HG03064 (cell line): Measurements from ENCODE around the gene AREG.

Source experiments
- ATAC-seq: cut with Tn5 transposase; IDR thresholded peaks from one replicate; pipeline ENCODE4 v1.9.1; 2021; ENCODE audit warnings: low read depth; ENCODE audit not compliant: unreplicated experiment

AREG gene

DNA sequence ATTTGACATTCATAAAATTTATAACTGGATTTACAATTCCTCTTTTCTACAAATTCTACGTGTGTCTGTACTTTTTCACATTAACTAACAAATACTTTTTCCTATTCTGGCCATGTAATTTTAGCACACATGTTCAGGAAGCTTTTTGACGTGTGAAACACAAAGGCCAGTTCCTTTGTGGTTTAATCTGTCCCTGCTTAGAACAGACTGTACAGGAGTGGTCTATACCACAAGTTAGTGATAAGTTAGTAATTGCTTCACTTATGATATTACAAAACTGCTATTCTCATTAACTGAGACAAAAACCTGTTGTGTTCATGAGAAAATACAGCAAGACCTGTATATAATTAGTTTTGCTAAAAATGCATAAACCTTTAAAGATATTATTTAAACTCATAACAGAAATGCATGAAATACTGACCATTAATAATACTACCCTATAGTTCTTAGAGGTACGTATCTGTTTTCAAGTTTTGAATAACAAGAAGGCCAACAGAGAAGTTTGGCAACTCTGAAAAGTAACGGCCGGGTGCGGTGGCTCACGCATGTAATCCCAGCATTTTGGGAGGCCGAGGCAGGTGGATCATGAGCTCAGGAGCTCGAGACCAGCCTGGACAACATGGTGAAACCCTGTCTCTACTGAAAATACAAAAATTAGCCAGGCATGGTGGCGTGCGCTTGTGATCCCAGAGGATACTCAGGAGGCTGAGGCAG, 13.7 kb upstream of the AREG start:
- peak; percentile 93 for ATAC-seq

DNA sequence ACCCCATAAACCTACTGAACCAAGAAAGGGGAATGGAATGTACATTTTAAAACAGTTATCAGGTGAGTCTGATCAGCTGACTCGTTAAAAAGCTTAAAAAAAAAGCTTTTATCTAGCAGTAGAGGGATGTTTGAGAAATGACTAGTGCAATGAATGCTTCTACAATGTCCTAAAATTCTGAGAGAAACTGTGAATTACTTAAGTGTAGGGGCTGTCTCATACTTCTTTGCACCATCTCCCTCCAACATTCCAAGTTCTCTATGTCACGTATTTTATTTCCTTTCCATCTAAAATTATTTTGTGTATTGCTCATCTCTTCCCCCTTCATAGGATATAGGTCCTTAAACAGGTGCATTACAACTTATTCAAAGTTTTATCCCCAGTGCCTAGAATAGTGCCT, 11.9 kb upstream of the AREG start:
- no peak for ATAC-seq

DNA sequence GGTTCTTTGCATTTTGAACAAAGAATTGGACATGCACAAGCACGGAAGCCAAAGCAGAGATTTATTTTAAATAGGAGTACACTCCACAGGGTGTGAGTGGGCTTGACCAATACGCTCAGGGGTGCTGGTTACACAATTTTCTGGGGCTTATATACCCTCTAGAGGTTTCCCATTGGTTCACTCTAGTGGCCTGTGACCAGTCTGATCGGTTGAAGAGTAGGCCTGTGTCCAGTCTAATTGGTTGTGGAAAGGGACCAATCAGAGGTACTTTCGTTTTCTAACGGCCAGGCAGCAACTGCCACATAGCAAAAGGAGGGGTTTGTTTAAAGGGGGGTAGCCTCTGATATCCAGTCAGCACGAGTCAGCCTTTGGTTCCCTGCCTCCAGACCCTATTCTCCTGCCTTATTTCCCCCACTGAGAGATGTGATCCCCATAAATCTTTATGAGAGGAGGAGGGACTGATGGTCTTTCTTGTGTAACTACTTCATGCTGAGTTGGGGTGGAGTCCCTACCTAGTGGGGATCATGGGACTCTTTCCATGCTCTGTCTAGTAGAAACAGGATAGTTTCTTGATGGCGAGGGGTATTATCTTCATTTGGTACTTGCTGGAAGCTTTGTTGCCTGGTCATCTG, 11.3 kb upstream of the AREG start:
- no peak for ATAC-seq

DNA sequence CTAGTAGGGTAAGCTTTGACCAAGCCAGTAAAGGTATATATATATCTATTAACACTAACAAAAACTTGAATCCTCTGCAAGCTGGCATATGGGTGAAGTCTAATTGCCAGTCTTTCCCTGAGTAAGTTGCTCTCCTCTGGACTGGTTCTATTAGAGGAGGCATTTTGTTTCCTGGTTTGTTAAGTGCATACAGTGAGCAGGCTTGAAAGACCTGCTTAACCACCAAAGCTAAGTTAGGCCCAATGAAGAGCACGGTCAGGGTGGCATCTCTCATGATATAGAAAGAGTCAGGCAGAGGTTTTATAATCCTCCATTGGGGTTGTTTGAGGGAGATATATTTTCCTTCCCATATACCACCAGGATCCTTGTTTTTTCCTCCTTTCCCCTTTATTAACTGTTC, 9.6 kb upstream of the AREG start:
- no peak for ATAC-seq

DNA sequence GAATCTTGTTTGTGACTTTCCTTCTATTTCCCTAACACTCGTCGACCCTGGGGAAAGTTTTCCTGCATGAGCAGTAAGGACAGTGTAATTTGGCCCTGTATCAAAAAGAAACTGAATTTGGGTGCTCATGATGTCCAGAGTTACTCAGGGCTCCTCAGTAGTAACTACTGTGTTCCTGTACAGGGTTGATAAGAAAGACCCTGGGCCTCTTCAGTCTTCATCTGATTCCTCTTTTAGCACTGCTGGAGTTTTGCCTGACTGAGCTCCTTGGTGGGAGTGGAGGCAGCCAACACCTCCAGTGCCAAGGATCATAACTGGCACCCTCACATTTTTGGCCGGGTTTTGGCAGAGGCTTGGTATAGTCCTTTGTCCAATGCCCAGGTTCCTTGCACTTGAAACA, 7.1 kb upstream of the AREG start:
- ATAC-seq, result no peak

DNA sequence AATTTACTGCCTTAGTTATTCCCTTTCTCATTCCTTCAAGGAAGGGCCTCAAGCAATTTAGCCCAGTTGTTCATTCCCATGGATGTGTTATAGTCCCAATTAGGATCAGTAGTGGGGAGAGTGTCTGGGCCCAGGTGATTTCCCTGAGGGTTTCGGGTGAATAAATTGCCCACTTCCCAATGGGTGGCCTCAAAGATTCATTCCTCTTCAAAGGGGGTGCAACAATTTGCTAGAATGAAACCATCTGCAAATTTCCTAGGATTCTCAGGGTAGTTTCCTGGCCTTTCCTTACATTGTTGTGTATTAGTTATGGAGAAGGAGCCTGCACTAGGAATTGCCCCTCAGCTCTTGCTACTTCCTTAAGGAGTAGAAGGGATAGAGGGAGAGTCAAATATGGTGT, 6.3 kb upstream of the AREG start:
- ATAC-seq, result no peak

DNA sequence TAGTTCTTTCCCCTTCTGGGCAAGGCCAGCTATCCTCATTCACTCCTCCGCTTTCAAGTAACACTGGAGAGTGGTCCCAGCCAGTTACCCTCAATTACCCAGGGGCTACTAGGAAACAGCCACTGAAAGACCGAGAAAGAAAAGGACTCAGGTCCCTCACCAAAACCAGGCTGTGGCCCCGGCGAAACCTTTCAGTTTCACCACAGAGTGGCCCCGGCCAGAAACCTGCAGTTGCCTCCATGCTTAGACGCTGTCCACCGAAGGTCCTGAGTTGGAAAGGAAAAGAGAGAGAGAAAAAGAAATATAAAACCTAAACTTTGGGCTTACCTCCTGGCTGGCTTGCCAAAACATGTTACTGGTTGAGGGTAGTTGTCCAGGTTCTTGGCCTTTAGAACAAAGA, 5.0 kb upstream of the AREG start:
- ATAC-seq, result no peak

DNA sequence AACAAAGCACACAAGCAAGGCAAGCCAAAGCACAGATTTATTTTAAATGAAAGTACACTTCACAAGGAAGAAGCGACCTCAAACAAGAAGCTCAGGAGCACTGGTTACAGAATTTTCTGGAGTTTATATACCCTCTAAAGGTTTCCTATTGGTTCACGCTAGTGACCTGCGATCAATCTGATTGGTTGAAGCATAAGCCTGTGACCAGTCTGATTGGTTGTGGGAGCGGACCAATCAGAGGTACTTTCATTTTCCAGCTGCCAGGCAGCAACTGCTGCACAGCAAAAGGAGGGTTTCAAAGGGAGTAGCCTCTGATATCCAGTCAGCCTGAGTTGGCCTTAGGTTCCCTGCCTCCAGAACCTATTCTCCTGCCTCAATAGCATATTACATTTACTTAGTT, 4.6 kb upstream of the AREG start:
- no peak for ATAC-seq

DNA sequence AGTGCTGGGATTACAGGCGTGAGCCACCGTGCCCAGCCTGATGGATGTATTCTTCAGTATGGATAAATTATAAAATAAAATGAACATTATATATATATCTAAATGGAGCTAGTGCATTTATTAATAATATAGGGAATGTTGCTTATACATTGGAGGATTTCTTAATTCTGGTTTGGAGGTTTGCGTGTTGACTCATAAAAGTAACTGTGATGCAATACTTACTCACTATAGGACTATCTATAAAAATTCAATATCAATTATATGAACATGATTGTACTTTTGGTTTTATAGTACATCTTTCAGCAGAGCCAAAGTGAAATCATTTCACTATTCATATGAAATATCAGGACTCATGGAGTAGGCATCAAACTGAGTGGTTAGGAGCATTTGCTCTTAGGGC, 3.2 kb upstream of the AREG start:
- ATAC-seq, result no peak

DNA sequence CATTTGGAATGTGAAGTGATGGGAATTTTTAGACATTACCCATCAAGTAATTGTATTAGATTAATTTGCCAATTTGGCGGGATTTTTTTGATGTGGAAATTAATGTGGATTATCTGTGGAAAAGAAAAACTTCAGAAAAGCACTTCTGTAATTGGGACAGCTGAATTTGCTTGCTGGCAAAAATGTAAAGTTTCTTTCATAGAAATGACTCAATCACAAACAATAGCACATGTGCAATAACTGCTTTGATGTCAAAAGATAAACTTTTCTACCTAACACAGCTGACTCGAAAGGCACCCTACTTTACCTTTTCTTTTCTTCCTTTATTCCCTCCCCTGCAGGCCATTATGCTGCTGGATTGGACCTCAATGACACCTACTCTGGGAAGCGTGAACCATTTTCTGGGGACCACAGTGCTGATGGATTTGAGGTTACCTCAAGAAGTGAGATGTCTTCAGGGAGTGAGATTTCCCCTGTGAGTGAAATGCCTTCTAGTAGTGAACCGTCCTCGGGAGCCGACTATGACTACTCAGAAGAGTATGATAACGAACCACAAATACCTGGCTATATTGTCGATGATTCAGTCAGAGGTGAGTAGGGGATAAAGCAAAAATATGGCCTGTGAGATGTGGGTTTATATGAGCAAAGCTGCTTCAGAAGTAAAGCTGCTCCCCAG, 1.4 kb downstream of the AREG start:
- no peak for ATAC-seq

DNA sequence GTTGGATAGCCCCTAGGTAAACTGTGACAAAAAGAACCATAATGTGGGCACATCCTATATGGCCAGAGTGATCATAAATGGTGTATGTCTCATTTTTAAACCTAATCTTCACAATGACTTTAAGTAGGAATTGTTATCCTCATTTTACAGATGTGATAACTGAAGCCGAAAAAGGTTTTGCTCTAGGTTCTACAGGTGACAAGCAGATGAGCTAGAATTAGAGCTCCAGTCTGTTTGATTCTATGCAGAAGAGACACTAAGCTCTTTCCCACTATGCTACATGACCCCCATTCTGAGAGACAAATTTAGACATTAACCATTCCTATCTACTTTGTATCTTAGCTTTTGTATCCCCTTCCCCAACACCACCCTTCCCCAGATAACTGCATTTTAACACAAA, 2.0 kb downstream of the AREG start:
- no peak for ATAC-seq

DNA sequence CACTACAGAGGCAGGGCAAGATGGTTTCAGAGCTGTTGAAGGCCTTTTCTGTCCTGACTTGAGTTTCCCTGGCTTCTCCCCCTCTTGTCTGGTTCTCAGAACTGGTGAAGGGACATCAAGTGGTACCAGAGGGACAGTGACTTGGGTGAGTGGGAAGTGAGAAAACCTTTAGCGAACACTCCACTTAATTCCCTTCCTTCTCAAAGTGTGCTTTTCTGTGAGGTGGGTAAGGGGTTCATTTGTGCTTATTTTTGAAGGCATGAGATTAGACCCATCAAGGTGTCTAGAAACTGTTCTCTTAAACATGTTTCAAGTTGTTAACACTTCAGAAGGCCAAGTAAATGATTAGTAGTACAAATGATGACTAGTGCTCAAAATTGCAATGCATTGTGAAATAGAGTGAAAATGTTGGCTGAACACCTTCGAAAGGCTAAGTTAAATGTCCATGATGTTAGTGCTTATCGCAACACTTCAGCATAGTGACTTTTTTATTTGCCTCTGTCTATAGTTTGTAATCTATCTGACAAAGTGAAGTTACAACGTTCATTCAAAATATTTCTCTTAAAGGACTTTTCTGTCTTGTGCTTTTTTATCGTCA, 2.8 kb downstream of the AREG start:
- ATAC-seq, result no peak

DNA sequence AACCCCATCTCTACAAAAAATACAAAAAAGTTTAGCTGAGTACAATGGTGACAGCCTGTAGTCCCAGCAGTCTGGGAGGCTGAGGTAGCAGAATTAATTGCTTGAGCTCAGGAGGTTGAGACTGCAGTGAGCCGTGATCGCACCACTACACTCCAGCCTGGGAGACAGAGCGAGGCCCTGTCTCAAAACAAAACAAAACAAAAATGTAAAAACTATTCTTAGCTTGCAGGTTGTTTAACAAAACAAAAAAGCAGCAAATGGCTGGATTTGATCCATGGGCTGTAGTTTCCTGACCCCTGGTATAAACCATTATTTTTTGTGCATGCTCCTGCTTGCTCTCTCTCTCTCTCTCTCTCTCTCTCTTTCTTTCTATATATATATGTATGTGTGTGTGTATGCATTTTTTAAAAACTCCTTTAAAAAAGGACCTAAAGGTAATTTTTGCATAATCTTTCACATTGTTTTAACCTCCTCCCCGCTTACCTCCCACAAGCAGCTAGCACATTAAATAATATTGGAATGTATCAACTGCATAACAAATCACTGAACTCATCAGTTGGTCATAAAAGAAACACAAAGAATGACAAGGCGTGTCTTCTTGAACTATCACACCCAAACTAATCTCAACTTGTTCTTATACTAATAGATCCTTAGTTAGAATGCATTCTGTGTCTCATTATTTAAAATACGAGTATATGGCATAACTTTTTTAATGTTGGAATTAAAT, 4.8 kb downstream of the AREG start:
- no peak for ATAC-seq

DNA sequence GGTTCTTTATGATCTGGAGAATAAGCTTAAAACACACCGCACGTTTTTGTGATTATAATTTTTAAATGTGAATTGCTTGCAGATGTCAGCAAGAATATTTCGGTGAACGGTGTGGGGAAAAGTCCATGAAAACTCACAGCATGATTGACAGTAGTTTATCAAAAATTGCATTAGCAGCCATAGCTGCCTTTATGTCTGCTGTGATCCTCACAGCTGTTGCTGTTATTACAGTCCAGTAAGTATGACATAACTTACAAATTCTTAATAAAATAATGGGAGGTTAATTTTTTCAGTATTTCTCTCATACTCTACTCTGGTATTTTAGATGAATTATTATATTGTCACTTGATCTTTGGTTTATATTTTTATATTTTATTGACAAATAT, 5.4 kb downstream of the AREG start:
- ATAC-seq, result no peak

DNA sequence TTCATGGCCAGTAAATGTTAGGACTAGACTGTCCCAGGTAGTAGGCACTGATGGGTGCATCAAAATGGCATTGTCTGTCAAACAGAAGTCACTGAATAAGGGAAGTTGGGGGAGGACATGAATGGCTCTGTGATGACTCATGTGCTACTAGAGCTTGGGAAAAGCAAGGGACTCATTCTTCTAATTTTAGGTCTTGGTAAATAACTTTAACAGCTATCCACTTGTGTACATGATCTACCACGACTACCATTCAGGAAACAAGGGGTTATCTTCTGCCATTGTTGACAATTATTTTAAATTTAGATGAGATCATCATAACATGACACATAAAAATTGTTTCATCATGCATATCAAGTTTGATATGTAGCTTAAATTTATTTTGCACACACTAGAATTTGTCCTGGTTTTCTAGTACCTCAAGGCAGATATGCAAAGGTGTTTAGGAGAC, 6.3 kb downstream of the AREG start:
- ATAC-seq, result no peak

DNA sequence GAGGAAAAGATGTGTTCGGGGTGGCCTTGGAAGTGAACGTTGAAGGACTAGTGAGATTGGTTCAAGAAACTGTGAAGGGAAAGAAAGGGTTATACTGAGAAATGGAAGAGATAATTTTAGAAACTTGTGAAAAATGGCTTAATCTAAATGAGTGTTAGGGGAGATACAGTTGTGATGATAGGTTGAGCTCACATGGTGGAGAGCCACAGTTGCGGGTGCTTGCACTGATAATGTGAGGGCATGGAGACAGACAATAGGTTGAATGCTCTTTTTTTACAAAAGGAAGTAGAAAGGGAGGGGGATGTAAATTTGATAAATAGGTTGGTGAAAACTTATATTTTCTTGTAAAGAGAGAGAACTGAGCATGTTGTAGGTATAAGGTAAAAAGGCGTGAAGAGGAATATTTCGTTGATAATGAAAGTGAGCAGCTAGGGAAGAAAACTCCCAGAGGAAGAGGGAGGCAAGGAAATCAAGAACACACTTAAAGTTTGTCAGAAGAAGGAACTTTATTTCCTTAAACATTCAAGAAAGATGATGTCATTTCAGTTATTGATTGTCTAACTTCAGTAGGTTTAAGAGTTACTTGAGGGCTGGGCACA, 8.2 kb downstream of the AREG start:
- ATAC-seq, result no peak

DNA sequence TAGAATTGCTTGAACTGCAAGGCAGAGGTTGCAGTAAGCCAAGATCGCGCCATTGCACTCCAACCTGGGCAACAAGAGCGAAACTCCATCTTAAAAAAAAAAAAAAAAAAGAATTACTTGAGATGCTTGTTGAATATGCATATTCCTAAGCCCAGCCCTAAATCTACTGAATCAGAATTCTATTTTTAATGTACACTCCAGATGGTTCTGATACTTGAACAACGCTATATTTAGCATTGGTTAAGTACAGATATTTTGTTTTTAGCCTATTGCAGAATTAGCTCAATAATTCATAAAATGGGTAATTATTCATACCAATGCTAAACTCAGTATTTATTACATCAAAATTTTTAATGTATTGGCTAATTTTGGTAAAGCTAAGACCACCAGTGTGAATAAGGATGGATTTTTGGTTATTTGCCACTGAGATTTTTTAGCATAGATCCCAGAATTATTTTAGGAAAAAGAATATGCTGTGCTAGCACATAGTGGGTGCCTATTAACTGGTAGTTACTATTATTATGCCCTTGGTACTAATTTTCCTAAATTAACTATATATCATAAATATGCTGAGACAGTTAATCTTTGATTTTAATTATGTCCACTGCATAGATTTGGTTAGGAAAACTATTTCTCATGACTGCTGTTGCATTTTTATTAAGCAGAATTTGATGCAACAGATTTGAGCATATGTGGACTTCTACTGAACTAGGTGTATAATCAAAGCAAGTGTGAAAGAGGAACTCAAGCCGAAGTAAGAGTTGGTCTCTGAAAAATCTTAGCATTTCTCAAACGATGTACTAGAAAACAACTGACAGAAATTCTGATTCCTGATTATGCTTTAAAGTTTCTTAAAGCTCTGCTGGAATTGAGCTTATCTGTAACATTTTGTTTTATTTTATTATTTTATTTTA, 9.2 kb downstream of the AREG start:
- no peak for ATAC-seq

DNA sequence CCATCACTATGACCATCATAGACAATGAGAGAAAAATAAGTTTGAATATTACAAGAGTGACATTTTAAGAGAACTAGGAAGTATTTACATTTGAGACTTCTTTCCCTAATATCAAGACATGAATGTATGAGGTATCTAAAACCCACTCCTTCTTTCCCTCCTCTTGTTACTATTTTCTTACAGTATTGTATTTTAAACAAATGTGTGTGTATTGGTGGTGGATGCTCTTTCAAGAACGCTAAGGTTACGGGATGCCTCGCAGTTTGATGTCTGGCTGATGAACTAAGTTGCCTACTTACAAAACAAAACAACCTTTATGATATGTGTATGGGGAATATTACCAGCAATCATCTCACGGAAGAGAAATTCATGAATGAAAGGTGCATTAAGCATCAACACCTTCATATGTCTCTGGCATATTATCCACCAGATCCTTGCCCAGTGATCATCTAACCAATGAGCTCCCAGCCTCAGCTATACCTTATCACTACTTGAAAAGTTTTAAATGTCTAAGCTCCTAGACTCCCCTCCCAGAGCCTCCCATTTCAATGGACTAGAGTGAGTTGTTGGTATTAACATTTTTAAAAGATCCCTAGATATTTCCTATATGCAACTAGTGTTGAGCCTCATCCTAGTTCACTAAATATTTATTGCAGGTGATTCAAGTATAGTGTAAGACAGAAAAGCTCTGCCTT, 10.6 kb downstream of the AREG start:
- ATAC-seq, result no peak
